Parathyroid adenoma (tissue), 2 donors: ENCODE results near the gene TIMM8A.

Experiments
- H2AFZ ChIP-seq: fragments of 300-600 bp; sonication (generic); one replicate; pipeline ENCODE4 v1.7.0; 2017; ENCODE audit warnings: antibody characterized with exemption, mild to moderate bottlenecking
- H3K27ac ChIP-seq: fragments of 300-600 bp; sonication (generic); one replicate; pipeline ENCODE4 v1.7.0; 2017
- H3K27me3 ChIP-seq: fragments of 300-600 bp; sonication (generic); one replicate; pipeline ENCODE4 v1.7.0; 2017; ENCODE audit warnings: low read length; ENCODE audit not compliant: control insufficient read depth, insufficient read depth
- H3K36me3 ChIP-seq: fragments of 300-600 bp; sonication (generic); one replicate; pipeline ENCODE4 v1.7.0; 2017; ENCODE audit warnings: low read length; ENCODE audit not compliant: control insufficient read depth, insufficient read depth
- H3K4me1 ChIP-seq: fragments of 300-600 bp; sonication (generic); one replicate; pipeline ENCODE4 v1.7.0; 2017; ENCODE audit warnings: control low read depth
- H3K4me2 ChIP-seq: fragments of 300-600 bp; sonication (generic); one replicate; pipeline ENCODE4 v1.7.0; 2017; ENCODE audit warnings: low read length
- H3K4me3 ChIP-seq: fragments of 300-600 bp; sonication (generic); one replicate; pipeline ENCODE4 v1.7.0; 2017; ENCODE audit warnings: low read depth, low read length
- H3K79me2 ChIP-seq: fragments of 300-600 bp; sonication (generic); one replicate; pipeline ENCODE4 v1.7.0; 2017; ENCODE audit warnings: control low read depth
- H3K9ac ChIP-seq: fragments of 300-600 bp; sonication (generic); one replicate; pipeline ENCODE4 v1.7.0; 2017; ENCODE audit warnings: mild to moderate bottlenecking
- H3K9me3 ChIP-seq: fragments of 300-600 bp; sonication (generic); one replicate; pipeline ENCODE4 v1.7.0; 2017; ENCODE audit warnings: low read length; ENCODE audit not compliant: control insufficient read depth
- CTCF ChIP-seq: fragments of 300-600 bp; sonication (generic); IDR thresholded peaks from one replicate; pipeline ENCODE4 v1.7.0; 2017; ENCODE audit warnings: antibody characterized with exemption, mild to moderate bottlenecking
- donor health status: primary hyperparathyroidism.

The TIMM8A gene

GRCh38 chrX:101348452-101349192, at the start of gene TIMM8A:
TIMM8A (minus strand) TSS chrX:101348742; CDS start chrX:101348664, 78 bp downstream.
- Histone ChIP-seq H3K4me1 (no peaks in the 10 kb centered on the region), H3K9ac (no peak within 1 kb of the TSS), H3K4me3 (peak within 1 kb of the TSS; percentile 90), H3K27ac (peak within 1 kb of the TSS; percentile 80), H3K9me3 (no peaks in the 10 kb centered on the region), H3K4me2 (peak within 1 kb of the TSS; percentile 71), H2AFZ (peak within 1 kb of the TSS; percentile 90), H3K36me3 (no peaks in the 10 kb centered on the region), H3K79me2 (no peaks in the 10 kb centered on the region), H3K27me3 (no peaks in the 10 kb centered on the region)
- TF ChIP-seq CTCF, result no peak

GRCh38 chrX:101397779-101398178, 49.2 kb upstream of the TIMM8A start:
- Histone ChIP-seq H3K4me2 (no peak overlapping the region), H3K27ac (no peak overlapping the region), H3K79me2 (no peaks in the 10 kb centered on the region), H3K4me1 (no peaks in the 10 kb centered on the region), H3K36me3 (no peaks in the 10 kb centered on the region), H3K27me3 (no peaks in the 10 kb centered on the region), H3K9me3 (no peaks in the 10 kb centered on the region), H3K4me3 (no peak overlapping the region), H2AFZ (no peak overlapping the region), H3K9ac (no peak overlapping the region)
- TF ChIP-seq CTCF, result no peak

- Histone ChIP-seq H2AFZ (no peak overlapping the region), H3K4me2 (no peak overlapping the region), H3K79me2 (no peaks in the 10 kb centered on the region), H3K9me3 (no peaks in the 10 kb centered on the region), H3K36me3 (no peaks in the 10 kb centered on the region), H3K4me1 (no peaks in the 10 kb centered on the region), H3K9ac (no peak overlapping the region), H3K4me3 (no peak overlapping the region), H3K27me3 (no peaks in the 10 kb centered on the region), H3K27ac (no peak overlapping the region)
- no peak for TF ChIP-seq CTCF
Observed at GRCh38 chrX:101395789-101396188, 47.2 kb upstream of the TIMM8A start.

- no peaks in the 10 kb centered on the region for H3K9me3 ChIP-seq
- no peak overlapping the region for H3K4me3 ChIP-seq
- no peak overlapping the region for H3K4me2 ChIP-seq
- no peak for TF ChIP-seq CTCF
- H3K36me3 ChIP-seq, result no peaks in the 10 kb centered on the region
- no peaks in the 10 kb centered on the region for H3K79me2 ChIP-seq
- H3K27me3 ChIP-seq, result no peaks in the 10 kb centered on the region
- no peak overlapping the region for H3K9ac ChIP-seq
- no peak overlapping the region for H3K27ac ChIP-seq
- peaks cover 2% of the 10 kb centered on the region for H3K4me1 ChIP-seq
- H2AFZ ChIP-seq, result no peak overlapping the region
Observed at GRCh38 chrX:101394372-101394771, 45.8 kb upstream of the TIMM8A start.
